NCI-H2227 treated with DMSO at 0.1 percent for 48 hours (cell line): Measurements from ENCODE around the gene DUSP19.
"Not testable (repeated sequence)": the region's sequence is repeated elsewhere in the genome, so short reads cannot be mapped to it uniquely, and the experiment has no call there.

Experiments used
- DNase-seq: peaks from one replicate; lab custom pipeline; 2025; lab: John Stamatoyannopoulos, UW

The DUSP19 gene, protein sequence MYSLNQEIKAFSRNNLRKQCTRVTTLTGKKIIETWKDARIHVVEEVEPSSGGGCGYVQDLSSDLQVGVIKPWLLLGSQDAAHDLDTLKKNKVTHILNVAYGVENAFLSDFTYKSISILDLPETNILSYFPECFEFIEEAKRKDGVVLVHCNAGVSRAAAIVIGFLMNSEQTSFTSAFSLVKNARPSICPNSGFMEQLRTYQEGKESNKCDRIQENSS

DNA sequence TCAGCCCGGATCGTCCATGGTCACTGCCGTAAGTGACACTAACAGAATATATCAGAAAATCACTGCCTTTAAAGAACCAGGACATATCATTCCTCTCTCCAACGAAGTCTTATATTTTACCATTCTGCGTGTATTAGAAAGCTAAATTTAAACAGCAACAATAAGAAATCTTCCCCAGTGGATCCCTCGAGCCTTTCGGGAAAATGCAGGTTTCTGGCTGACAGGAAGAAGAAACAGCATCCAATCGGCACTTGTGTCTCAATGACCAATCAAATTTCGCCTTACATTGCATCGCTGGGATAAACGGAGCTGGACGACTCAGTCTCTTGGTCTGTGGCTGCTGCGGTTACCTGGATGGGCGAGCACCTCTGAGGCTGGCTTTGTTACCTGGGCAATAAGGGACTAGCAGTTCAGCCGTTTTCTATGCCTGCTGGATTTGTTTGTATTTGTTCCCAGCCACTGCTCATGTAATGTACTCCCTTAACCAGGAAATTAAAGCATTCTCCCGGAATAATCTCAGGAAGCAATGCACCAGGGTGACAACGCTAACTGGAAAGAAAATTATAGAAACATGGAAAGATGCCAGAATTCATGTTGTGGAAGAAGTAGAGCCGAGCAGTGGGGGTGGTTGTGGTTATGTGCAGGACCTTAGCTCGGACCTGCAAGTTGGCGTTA is at the start of gene DUSP19:
TSS of gene DUSP19 (plus strand) at position 284 of the 675 bp plus-strand sequence. CDS start at position 471, 187 bp downstream.
- DNase-seq, result peak; percentile 97

DNA sequence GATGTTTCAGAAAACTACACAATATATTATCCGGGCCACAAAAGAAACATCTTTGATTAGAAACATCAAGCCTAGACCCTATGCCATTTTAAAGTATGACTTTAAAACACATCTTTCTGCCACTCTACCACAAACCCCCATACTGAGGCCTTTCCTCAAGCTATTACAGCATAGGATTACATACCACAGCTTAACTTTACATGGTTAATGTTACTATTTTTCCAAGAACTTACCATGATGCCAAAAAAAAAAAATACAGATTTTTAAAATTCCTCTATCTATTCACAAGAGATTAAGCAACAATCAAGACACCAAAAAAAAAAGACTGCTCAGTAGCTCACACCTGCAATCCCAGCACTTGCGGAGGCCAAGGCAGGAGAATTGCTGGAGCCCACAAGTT is 49.3 kb upstream of the DUSP19 start:
- DNase-seq, result no peak

GRCh38 chr2:183031911-183032794 is 46.4 kb upstream of the DUSP19 start:
- no peak for DNase-seq

DNA sequence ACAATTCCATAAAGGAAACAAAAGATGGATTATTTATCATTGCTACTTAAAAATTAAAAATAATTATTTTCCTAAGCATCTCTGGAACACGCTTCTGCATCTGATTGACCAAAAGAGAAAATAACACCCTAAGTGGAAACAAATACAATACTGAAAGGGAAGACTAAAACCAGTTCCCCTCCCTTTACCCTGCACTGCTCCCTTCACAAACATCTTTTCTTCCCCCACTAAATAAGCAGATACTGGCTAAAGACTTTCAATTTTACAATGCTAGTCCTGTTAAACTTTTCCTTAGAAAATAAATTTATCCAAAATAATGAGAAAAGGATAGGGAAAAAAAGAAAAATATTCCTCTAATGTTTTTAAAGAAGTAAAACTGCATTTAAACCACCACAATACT is 44.6 kb upstream of the DUSP19 start:
- DNase-seq, result no peak

- DNase-seq, result no peak
Measured at GRCh38 chr2:183034806-183035205, 43.7 kb upstream of the DUSP19 start.

GRCh38 chr2:183035298-183035953 is 43.1 kb upstream of the DUSP19 start:
- no peak for DNase-seq

DNA sequence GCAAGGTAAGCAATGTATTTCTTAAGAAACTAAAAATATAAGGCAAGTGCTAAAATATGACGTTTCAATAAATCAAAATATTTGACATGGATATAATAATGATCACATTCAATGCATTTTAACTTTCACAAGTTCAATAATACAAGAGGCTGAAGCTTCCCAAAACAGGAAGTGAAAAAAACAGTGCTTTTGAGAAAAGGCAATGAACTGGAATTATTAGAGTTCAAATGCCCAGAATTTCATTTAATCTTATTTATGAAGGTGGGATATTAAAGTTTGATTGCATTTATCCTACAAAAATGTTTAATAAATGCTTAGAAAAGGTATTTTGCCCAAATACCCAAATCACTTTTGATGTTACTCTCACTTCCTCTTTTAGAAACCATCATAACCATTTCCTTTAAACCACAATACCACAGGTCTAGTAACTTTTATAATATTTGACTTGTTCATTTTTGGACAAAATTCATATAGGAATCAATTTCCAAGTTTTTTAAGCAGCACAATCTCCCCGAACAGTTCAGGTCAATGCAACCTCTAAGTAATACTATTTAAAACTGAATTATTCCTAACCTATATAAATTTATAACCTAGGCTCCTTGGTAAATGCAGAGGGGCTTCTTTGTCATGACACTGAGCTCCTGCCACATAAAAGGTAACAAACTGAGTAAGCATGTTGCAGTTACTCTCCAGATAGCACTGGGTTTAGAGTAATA is 42.4 kb upstream of the DUSP19 start:
- DNase-seq, result no peak

GRCh38 chr2:183037074-183037552 is 41.4 kb upstream of the DUSP19 start:
- peak; percentile 26 for DNase-seq

DNA sequence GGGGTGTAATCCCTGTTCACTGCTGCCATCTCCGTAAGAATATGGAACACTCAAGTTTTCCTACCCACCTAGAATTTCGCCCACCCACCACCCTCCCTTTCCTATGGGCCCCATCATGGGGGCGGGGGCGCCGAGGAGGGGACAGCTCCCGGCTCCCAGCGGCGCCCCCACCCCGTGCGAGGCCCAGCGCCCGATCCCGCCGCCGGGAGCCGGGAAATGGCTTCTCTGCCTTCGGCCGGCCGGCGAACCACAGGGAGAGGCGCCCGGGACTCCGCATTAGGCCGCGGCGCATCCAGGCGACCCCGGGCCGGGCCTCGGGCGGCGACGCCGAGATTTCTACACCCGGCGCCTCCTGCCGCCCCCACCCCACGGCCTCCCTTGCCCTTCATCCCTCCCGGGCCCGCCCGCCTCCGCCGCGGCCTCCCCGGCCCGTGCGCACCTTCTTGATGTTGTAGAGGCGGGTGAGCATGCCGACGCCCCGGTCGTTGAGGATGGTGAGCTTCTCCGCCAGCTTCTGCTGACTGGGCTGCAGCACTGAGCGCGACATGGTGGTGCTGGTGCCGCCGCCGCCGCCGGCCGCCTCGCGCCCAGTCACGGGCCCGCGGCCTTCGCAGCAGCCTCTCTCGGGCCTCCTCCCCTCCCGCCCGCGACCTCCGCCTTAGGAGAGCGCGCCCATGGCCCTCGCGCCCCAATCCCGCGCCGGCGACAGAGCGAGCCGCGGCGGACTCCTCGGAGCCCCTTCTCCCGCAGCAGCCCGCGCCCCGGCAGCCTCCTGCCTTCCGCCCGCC is 40.8 kb upstream of the DUSP19 start:
- no peak for DNase-seq

DNA sequence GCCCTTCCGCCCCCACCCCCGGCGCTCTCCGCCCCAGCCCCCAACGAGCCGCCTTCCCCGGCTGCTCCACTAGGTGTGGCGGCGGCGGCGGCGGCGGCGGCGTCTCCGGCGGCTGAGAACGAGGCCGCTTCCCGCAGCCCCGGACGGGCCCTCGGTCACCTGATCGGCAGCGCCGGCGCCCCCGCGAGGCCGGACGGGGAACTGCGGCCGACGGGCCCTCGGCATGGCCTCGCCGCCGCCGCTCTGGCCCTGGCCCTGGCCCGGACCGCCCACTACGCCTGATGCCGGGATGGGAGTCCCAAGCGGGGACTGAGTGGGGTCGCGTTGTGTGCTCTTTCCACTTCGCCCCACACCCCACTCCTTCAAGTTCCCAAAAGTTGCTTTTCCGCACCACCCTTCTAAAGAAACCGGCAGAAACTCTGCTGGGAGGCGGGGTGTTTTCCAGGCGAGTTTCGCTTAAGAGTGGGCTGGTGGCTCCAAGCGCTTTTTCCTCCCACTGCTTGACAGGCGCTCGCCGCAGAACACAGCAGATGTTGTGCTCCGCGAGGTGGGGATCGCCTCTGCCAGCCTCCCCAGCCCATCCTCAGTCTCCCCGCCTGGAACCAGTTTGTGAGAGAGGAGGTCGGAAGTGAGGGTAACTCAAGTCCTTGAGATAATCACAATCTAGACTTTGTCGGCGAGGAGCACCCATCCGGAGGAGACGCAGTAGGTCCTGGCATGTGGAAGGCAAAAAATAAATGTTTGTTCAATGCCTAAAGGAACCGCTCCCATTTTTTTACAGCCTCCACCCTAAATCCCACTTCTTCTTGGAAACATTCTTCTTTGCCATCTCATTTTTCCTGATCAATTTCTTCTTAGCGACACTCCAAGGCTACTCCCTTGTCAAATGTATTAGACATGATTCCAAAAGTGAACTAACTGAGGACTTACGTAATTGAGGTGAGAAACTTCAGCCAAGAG is 39.9 kb upstream of the DUSP19 start, which contains the start of gene NCKAP1:
TSS of gene NCKAP1 (minus strand) at position 117 of the 960 bp plus-strand sequence. CDS start 358 bp downstream, outside the sequence.
- peak; percentile 88 for DNase-seq

DNA sequence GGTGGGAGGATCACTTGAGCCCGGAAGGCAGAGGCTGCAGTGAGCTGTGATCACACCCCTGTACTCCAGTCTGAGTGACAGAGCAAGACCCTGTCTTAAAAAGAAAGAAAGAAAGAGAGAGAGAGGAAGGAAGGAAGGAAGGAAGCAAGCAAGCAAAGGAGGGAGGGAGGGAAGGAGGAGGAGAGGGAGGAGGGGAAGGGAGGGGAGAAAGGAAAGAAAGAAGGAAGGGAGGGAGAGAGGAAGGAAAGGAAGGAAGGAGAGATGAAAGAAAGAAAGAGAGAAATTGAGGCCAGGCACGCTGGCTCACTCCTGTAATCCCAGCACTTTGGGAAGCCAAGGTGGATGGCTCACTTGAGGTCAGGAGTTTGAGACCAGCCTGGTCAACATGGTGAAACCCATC is 37.9 kb upstream of the DUSP19 start:
- no peak for DNase-seq

- not testable (repeated sequence) for DNase-seq
Measured at GRCh38 chr2:183043580-183043979, 35.0 kb upstream of the DUSP19 start.

GRCh38 chr2:183047486-183048125 is 30.9 kb upstream of the DUSP19 start:
- not testable (repeated sequence) for DNase-seq

GRCh38 chr2:183049420-183049819 is 29.1 kb upstream of the DUSP19 start:
- DNase-seq, result no peak

GRCh38 chr2:183057333-183057985 is 21.1 kb upstream of the DUSP19 start:
- DNase-seq, result no peak

DNA sequence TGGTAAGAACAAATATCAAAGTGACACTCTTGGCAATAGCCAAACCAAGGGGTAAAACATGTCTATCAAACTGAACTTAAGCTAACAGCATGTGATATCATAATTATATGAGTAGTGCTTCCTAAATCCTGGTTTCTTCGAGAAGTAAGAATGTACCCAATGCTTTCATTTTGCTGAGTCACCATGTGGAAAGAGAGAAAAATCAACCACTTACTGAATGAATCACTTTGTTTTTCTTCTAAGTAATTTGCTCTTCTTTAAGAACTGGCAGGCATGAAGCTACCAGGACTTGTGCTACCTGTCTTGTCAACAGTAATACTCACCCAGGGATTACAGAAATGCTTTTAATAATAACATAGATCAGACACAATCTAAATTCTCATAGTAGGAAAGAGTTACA is 19.0 kb upstream of the DUSP19 start:
- DNase-seq, result peak; percentile 37

DNA sequence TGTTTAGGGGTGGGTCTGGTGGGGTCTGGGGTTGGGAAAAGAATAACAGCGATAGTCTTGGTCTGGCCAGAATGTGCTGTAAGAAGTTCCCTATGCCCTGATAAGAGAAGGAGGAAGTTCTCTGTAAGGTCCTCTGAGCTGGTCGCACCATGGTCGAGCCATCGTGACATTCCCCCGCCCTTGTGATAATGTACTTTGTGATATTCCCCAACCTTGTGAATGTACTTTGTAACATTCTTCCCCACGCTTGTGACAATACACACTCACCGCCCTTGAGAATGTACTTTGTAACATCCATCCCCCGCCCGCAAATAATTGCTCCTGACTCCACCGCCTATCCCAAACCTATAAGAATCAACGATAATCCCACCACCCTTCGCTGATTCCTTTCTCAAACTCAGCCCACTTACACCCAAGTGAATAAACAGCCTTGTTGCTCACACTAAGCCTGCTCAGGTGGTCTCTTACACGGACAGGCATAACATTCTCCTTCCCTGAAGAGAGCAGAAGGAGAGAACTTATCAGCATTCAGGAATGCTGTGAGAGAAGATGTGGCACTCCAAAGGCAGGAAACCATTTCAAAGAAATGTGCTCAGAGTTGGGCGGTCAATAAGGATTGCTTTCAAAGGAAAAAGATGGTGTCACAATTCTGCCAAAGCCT is 17.8 kb upstream of the DUSP19 start:
- no peak for DNase-seq

DNA sequence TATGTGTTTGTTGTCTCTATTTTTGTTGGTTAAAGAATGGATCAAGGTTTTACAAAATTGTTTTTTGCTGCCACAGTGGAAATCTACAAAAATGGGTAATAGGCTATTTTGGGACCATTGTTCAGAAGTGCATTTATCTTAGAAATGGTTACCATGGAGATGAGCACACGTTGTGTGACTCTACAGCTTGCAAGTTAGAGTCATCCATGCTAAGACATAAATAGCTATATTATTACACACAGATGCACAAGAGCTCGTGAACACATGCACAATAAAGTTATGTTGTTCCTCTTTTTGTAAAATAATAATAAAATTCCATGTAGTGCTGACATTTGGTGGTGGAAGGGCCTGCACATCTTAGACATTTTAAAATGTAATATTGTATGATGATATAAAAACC is 15.5 kb upstream of the DUSP19 start:
- peak; percentile 49 for DNase-seq
